Measurements from ENCODE around the gene CLSTN3.

Gene CLSTN3

DNA sequence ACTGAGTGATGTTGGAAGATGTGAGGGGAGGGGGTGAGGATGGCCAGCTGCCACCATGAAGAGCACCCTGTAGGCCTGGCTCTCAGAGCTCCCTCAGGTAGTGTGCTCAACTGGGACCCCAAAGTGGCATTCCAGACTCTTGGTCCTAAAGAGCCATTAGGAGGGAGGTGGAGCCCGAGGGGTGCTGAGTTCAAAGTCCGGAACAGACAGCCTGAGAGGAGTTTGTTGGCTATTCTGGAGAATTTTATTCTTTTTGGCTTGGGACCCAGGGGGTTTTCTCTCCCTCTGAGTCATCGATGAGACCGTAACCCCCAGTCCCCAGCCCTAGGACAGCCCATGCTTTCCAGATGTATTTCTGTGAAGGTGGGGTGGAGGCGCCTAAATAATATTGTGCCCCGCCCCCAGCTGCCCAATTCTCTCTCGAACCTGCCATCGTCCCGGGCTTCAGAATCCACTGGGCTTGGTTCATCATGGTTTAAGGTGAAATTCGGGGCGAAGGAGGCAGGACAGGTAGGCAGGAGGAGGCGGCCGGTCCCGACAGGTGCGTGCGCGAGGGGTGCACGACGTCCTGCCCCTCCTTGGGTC lies 792 bp upstream of the CLSTN3 start:
- in situ Hi-C loops (cut with MboI; ENCODE audit: low pct_unique_long_range_greater_than_20kb, low sequenced_read_pairs, unreplicated experiment): no loop called here
- DNase-seq (ENCODE audit: low spot score): no peak
- TF ChIP-seq, protein P1, sequence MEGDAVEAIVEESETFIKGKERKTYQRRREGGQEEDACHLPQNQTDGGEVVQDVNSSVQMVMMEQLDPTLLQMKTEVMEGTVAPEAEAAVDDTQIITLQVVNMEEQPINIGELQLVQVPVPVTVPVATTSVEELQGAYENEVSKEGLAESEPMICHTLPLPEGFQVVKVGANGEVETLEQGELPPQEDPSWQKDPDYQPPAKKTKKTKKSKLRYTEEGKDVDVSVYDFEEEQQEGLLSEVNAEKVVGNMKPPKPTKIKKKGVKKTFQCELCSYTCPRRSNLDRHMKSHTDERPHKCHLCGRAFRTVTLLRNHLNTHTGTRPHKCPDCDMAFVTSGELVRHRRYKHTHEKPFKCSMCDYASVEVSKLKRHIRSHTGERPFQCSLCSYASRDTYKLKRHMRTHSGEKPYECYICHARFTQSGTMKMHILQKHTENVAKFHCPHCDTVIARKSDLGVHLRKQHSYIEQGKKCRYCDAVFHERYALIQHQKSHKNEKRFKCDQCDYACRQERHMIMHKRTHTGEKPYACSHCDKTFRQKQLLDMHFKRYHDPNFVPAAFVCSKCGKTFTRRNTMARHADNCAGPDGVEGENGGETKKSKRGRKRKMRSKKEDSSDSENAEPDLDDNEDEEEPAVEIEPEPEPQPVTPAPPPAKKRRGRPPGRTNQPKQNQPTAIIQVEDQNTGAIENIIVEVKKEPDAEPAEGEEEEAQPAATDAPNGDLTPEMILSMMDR (IDR thresholded peaks at IDR 0.05; ENCODE audit: extremely low read depth, insufficient read depth, missing control alignments): no peak

DNA sequence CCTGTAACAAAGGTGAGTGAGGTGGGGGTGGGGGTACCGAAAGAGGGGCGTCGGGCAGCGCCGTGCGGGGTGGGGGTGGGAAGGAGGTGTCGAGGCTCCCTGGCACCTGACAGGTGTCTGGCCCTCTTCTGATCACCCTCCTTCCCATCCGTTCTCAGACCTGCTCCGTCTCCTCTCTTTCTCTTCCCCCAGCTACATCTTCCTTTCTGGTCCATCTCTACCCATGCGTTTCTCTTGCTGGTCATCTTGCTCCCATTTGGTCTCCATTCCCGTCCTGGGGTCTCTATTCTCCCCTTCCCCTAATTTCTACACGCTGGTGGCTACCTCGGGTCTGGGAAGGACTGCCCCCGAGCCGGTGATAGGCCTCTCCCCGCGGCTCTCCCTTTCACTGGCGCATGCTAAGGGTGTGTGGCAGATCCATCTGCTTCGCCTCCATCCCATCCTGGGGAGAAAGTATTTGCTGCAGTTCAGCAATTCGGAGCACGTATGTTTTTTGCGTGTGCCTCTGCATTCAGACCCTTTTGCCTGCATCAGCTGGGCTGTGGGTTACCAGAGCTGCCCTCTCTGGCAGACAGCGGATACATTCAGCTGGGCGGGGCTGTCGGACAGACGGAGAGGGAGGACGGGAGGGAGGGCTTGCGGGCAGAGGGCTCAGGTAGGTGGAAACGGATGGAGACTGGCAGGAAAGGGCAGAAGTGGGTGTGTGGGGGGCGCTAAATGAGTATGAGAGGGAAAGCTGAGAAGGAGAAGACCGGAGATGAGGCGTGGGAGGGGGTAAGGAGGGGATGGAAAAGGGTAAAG lies 730 bp downstream of the CLSTN3 start:
- peak; percentile 59 for DNase-seq (ENCODE audit: low spot score)
- TF ChIP-seq, protein P1 (IDR thresholded peaks at IDR 0.05; ENCODE audit: extremely low read depth, insufficient read depth, missing control alignments): no peak
- in situ Hi-C loops (cut with MboI; ENCODE audit: low pct_unique_long_range_greater_than_20kb, low sequenced_read_pairs, unreplicated experiment): no loop called here

DNA sequence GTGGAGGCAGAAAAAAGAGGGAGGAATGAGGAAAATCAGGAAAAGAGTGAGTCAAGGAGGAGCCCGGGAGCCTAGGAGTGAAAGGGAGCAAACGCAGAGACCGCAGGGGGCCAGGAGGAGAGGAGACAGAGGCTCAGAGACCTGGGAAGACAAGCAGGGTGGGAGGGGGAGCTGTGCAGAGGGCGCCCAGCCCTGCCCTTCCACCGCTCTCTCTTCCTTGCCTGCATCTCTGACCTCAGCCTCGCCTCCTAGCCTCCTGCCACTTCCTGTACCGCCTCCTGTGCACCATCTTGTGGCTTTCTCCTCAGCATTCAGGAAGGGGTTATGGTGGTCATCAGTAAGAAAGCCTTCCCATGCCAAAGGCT lies 1.3 kb downstream of the CLSTN3 start:
- DNase-seq (ENCODE audit: low spot score): no peak
- TF ChIP-seq, protein P1 (IDR thresholded peaks at IDR 0.05; ENCODE audit: extremely low read depth, insufficient read depth, missing control alignments): no peak
- in situ Hi-C loops (cut with MboI; ENCODE audit: low pct_unique_long_range_greater_than_20kb, low sequenced_read_pairs, unreplicated experiment): no loop called here

DNA sequence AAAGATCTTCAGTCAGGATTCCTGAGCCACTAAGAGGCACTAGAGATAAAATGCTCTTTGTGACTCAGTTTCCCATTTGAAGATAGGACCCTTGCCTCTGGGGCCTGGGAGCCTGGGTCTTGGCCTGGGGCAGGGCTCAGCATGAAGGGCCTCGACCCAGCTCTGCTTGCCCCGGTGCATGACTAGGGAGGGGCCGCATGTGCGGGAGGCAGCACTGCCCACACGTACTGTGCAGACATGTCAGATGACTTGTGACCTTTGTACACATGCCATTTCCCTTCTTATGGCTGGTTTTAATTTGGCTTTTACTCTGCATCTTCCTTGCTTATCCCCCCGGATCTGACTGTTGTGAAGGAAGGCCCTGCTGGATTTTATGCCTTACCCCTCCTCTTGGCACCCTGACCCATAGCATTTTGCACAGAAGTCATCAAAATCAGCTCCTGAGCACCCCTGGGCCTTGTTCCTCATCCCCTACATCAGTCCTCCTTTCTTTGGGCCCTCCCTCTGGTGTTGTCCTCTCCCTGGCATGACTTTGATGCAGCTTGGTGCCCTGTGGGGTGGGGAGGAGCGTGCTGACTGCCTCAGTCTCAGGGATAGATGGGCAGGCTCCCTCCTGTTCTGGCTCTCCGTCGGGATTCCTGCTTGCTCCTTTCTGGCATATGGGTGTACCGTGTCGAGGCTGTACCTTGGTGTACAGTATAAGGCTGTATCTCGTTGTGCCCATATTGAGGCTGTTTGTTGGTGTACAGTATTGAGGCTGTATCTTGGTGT lies 4.4 kb downstream of the CLSTN3 start:
- no peak for DNase-seq (ENCODE audit: low spot score)
- TF ChIP-seq, protein P1 (IDR thresholded peaks at IDR 0.05; ENCODE audit: extremely low read depth, insufficient read depth, missing control alignments): no peak
- in situ Hi-C loops (cut with MboI; ENCODE audit: low pct_unique_long_range_greater_than_20kb, low sequenced_read_pairs, unreplicated experiment): no loop called here

DNA sequence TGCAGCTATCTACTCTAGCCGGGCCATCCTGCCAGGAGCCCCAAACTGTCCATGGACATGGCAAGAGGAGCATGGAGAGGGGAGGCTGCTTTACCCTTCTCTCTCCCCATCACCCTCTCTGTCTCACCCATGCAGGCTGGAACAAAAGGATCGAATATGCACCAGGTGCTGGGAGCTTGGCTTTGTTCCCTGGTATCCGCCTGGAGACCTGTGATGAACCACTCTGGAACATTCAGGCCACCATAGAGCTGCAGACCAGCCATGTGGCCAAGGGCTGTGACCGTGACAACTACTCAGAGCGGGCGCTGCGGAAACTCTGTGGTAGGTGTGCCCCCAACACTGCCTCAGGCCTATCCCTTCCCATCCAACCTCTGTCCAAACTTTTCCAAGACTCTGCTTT lies 5.9 kb downstream of the CLSTN3 start:
- TF ChIP-seq, protein P1 (IDR thresholded peaks at IDR 0.05; ENCODE audit: extremely low read depth, insufficient read depth, missing control alignments): no peak
- in situ Hi-C loops (cut with MboI; ENCODE audit: low pct_unique_long_range_greater_than_20kb, low sequenced_read_pairs, unreplicated experiment): no loop called here
- DNase-seq (ENCODE audit: low spot score): no peak

DNA sequence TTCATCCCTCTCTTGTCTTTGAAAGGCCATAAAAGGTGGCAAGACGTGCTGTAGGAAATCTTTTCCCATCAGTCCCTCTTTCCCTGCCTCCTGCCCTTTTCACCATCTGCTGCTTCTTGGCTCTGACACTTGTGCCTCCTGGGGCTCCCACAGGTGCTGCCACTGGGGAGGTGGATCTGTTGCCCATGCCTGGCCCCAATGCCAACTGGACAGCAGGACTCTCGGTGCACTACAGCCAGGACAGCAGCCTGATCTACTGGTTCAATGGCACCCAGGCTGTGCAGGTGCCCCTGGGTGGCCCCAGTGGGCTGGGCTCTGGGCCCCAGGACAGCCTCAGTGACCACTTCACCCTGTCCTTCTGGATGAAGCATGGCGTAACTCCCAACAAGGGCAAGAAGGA lies 6.5 kb downstream of the CLSTN3 start:
- TF ChIP-seq, protein P1 (IDR thresholded peaks at IDR 0.05; ENCODE audit: extremely low read depth, insufficient read depth, missing control alignments): no peak
- no peak for DNase-seq (ENCODE audit: low spot score)
- in situ Hi-C loops (cut with MboI; ENCODE audit: low pct_unique_long_range_greater_than_20kb, low sequenced_read_pairs, unreplicated experiment): no loop called here

Data from GM13977 (cell line).